Panc1 (cell line): ENCODE data around the gene SRXN1.

ENCODE experiments used
- CTCF ChIP-seq: fragments of 450-650 bp; IDR thresholded peaks from 2 replicates; pipeline ENCODE4 v1.5.1; 2017; ENCODE audit warnings: mild to moderate bottlenecking
- POLR2AphosphoS5 ChIP-seq: IDR thresholded peaks from 2 replicates; pipeline ENCODE4 v1.6.1; 2012; ENCODE audit warnings: mild to moderate bottlenecking, low read depth, low read length, moderate library complexity
- SIN3A ChIP-seq: IDR thresholded peaks from 2 replicates; pipeline ENCODE4 v1.6.1; 2012; ENCODE audit warnings: low read depth, mild to moderate bottlenecking, low read length, moderate library complexity, borderline replicate concordance; ENCODE audit not compliant: insufficient read depth
- TCF7L2 ChIP-seq: IDR thresholded peaks from 2 replicates; pipeline ENCODE4 v1.6.1; 2011; ENCODE audit warnings: mild to moderate bottlenecking, low read depth, low read length, inconsistent platforms

- no peak for TF ChIP-seq SIN3A
- TF ChIP-seq POLR2AphosphoS5: no peak
- no peak for TF ChIP-seq CTCF
- no peak for TF ChIP-seq TCF7L2
Observed at GRCh38 chr20:697826-698225, 44.8 kb upstream of the SRXN1 start.
